HepG2 (cell line): ENCODE data around the gene RREB1.

Experiments
- CENPT ChIP-seq: sonication (generic); formaldehyde crosslinking; IDR thresholded peaks from 2 replicates; pipeline ENCODE4 v1.8.0; 2022; ENCODE audit warnings: low read depth, mild to moderate bottlenecking, moderate library complexity, missing genetic modification reagents
- DPF2 ChIP-seq: sonication (generic); formaldehyde crosslinking; IDR thresholded peaks from 2 replicates; pipeline ENCODE4 v1.4.0; 2020; ENCODE audit warnings: mild to moderate bottlenecking, low read depth, missing genetic modification reagents, borderline replicate concordance
- EP300 ChIP-seq, 3 experiments: sonication (generic) in 1 of 3; formaldehyde crosslinking in 1 of 3; IDR thresholded peaks; 2 replicates each; pipeline versions ENCODE4 v1.5.1 to v1.6.1; 2011 to 2020; ENCODE audit warnings: low read depth in 2 of 3, low read length in 2 of 3, borderline replicate concordance in 1 of 3, improper control_type of control experiment in 1 of 3, mild to moderate bottlenecking in 1 of 3, missing genetic modification reagents in 1 of 3, moderate library complexity in 1 of 3
- JARID2 ChIP-seq: sonication (generic); formaldehyde crosslinking; IDR thresholded peaks from 2 replicates; pipeline ENCODE4 v1.8.1; 2023; ENCODE audit warnings: missing genetic modification reagents, inconsistent platforms; ENCODE audit not compliant: insufficient replicate concordance
- MAZ ChIP-seq, 2 experiments: sonication (generic) in 1 of 2; formaldehyde crosslinking in 1 of 2; IDR thresholded peaks; 2 replicates each; pipeline versions ENCODE4 v1.5.0 to v1.6.1; 2012 to 2020; ENCODE audit warnings: low read depth in 2 of 2, mild to moderate bottlenecking in 2 of 2, borderline replicate concordance in 1 of 2, improper control_type of control experiment in 1 of 2, low read length in 1 of 2, missing genetic modification reagents in 1 of 2, moderate library complexity in 1 of 2
- NKX3-1 ChIP-seq: sonication (generic); formaldehyde crosslinking; IDR thresholded peaks from 2 replicates; pipeline ENCODE4 v1.5.0; 2020; ENCODE audit warnings: missing genetic modification reagents
- ONECUT2 ChIP-seq: sonication (generic); formaldehyde crosslinking; IDR thresholded peaks from 2 replicates; pipeline ENCODE4 v1.4.0; 2020; ENCODE audit warnings: missing genetic modification reagents
- REPIN1 ChIP-seq: sonication (generic); formaldehyde crosslinking; IDR thresholded peaks from 2 replicates; pipeline ENCODE4 v1.8.0; 2022; ENCODE audit warnings: missing genetic modification reagents, low read depth, mild to moderate bottlenecking, borderline replicate concordance
- TEAD2 ChIP-seq: sonication (generic); formaldehyde crosslinking; IDR thresholded peaks from 2 replicates; pipeline ENCODE4 v1.9.0; 2021; ENCODE audit warnings: missing genetic modification reagents
- ZBTB1 ChIP-seq: sonication (generic); formaldehyde crosslinking; IDR thresholded peaks from 2 replicates; pipeline ENCODE4 v1.4.0; 2020; ENCODE audit warnings: missing genetic modification reagents, borderline replicate concordance
- ZBTB10 ChIP-seq: sonication (generic); formaldehyde crosslinking; IDR thresholded peaks from 2 replicates; pipeline ENCODE4 v1.4.0; 2020; ENCODE audit warnings: missing genetic modification reagents, borderline replicate concordance
- ZFX ChIP-seq: sonication (generic); formaldehyde crosslinking; IDR thresholded peaks from 2 replicates; pipeline ENCODE4 v1.4.0; 2020; ENCODE audit warnings: mild to moderate bottlenecking, low read depth, missing genetic modification reagents, moderate library complexity

- TF ChIP-seq ONECUT2, result no peak
- TF ChIP-seq ZBTB10, result no peak
- TF ChIP-seq ZFX (CRISPR knock-in tag), result no peak
- TF ChIP-seq EP300 (IDR thresholded peaks at IDR 0.05; ENCODE audit: low read depth in 2 of 2, low read length in 2 of 2), result no peak
- no peak for TF ChIP-seq EP300 (CRISPR knock-in tag; IDR thresholded peaks at IDR 0.05; ENCODE audit: borderline replicate concordance)
- TF ChIP-seq JARID2 (CRISPR knock-in tag), result no peak
- TF ChIP-seq ZBTB1 (CRISPR knock-in tag), result no peak
- TF ChIP-seq REPIN1 (CRISPR knock-in tag), result no peak
- TF ChIP-seq TEAD2, result no peak
- no peak for TF ChIP-seq MAZ (IDR thresholded peaks at IDR 0.05; ENCODE audit: borderline replicate concordance, low read depth, low read length)
- no peak for TF ChIP-seq MAZ (CRISPR knock-in tag; IDR thresholded peaks at IDR 0.05; ENCODE audit: low read depth)
- no peak for TF ChIP-seq NKX3-1
- TF ChIP-seq DPF2 (CRISPR knock-in tag), result no peak
- no peak for TF ChIP-seq CENPT (CRISPR knock-in tag)
These were observed 107.4 kb downstream of the RREB1 start for GRCh38 chr6:7215131-7215530.
